PC-3 (cell line): Measurements from ENCODE around the gene REEP6.

Experiments
- EZH2 ChIP-seq: fragments of 300-600 bp; sonication (generic); IDR thresholded peaks from one replicate; pipeline ENCODE4 v1.6.1; 2017; ENCODE audit warnings: antibody characterized with exemption, mild to moderate bottlenecking, low read length; ENCODE audit not compliant: unreplicated experiment
- TF ChIP-seq, protein P1 (sequence below): fragments of 300-600 bp; sonication (generic); conservative IDR thresholded peaks from 2 replicates; pipeline ENCODE4 v1.5.1; 2017; ENCODE audit warnings: antibody characterized with exemption, low read depth, mild to moderate bottlenecking, low read length

- TF ChIP-seq, protein P1, sequence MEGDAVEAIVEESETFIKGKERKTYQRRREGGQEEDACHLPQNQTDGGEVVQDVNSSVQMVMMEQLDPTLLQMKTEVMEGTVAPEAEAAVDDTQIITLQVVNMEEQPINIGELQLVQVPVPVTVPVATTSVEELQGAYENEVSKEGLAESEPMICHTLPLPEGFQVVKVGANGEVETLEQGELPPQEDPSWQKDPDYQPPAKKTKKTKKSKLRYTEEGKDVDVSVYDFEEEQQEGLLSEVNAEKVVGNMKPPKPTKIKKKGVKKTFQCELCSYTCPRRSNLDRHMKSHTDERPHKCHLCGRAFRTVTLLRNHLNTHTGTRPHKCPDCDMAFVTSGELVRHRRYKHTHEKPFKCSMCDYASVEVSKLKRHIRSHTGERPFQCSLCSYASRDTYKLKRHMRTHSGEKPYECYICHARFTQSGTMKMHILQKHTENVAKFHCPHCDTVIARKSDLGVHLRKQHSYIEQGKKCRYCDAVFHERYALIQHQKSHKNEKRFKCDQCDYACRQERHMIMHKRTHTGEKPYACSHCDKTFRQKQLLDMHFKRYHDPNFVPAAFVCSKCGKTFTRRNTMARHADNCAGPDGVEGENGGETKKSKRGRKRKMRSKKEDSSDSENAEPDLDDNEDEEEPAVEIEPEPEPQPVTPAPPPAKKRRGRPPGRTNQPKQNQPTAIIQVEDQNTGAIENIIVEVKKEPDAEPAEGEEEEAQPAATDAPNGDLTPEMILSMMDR = no peak
- TF ChIP-seq EZH2 = no peak
Measured at GRCh38 chr19:1529430-1529816, 38.4 kb downstream of the REEP6 start.
